Nephron progenitor cell (in vitro differentiated cells): ENCODE results near the gene HRC.
"Not testable (repeated sequence)": the region's sequence is repeated elsewhere in the genome, so short reads cannot be mapped to it uniquely, and the experiment has no call there.

Experiments
- DNase-seq: peaks from one replicate; pipeline ENCODE4 v3.0.0; 2021
- H3K27ac Mint-ChIP-seq: 2 replicates; pipeline ENCODE4 v1.8.0; 2021; ENCODE audit warnings: mild to moderate bottlenecking, moderate library complexity, mixed read lengths
- H3K27me3 Mint-ChIP-seq: 2 replicates; pipeline ENCODE4 v1.8.0; 2021; ENCODE audit warnings: mild to moderate bottlenecking, low read depth, mixed read lengths; ENCODE audit not compliant: poor library complexity
- H3K36me3 Mint-ChIP-seq: 2 replicates; pipeline ENCODE4 v1.8.0; 2021; ENCODE audit warnings: low read depth, mixed read lengths
- H3K4me1 Mint-ChIP-seq: 2 replicates; pipeline ENCODE4 v1.8.0; 2021; ENCODE audit warnings: mixed read lengths
- H3K4me3 Mint-ChIP-seq: 2 replicates; pipeline ENCODE4 v1.8.0; 2021; ENCODE audit warnings: mild to moderate bottlenecking, moderate library complexity, mixed read lengths
- H3K9me3 Mint-ChIP-seq: 2 replicates; pipeline ENCODE4 v1.8.0; 2021; ENCODE audit warnings: mild to moderate bottlenecking, moderate library complexity, mixed read lengths
- TF ChIP-seq, protein P1 (sequence below): fragments of 200-600 bp; sonication (generic); IDR thresholded peaks from 2 replicates; pipeline ENCODE4 v1.5.0; 2021; ENCODE audit warnings: antibody characterized with exemption

HRC gene

DNA sequence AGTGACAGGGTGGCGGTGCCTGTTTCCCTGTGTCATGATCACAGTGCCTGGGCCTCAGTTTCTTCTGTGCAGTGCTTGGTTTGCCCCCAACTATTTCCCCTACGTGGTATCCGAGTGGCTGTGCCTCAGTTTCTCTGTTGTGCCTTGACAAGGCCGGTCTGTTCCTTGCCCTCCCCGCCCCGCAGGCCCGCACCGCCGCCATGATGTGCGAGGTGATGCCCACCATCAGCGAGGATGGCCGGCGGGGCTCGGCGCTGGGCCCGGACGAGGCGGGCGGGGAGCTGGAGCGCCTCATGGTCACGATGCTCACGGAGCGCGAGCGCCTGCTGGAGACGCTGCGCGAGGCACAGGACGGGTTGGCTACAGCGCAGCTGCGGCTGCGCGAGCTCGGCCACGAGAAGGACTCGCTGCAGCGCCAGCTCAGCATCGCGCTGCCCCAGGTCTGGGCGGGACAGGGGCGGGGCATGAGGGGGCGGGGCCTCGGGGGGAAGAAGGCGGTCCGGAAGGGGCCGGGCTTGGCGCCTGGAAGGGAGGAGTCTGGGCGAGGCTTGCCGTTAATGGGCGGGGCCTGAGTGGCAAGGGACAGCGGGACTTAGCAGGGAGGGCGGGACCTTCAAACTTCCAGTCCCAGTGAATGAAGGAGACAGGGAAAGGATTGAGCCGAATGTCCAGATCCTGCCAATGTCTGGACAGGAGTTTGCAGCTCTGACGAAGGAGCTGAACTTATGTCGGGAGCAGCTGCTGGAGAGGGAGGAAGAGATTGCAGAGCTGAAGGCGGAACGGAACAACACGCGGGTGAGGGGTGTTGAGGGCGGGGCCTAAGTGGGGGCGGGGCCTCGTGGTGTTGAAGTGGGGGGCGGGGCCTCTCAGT is 27.3 kb downstream of the HRC start:
- TF ChIP-seq, protein P1, sequence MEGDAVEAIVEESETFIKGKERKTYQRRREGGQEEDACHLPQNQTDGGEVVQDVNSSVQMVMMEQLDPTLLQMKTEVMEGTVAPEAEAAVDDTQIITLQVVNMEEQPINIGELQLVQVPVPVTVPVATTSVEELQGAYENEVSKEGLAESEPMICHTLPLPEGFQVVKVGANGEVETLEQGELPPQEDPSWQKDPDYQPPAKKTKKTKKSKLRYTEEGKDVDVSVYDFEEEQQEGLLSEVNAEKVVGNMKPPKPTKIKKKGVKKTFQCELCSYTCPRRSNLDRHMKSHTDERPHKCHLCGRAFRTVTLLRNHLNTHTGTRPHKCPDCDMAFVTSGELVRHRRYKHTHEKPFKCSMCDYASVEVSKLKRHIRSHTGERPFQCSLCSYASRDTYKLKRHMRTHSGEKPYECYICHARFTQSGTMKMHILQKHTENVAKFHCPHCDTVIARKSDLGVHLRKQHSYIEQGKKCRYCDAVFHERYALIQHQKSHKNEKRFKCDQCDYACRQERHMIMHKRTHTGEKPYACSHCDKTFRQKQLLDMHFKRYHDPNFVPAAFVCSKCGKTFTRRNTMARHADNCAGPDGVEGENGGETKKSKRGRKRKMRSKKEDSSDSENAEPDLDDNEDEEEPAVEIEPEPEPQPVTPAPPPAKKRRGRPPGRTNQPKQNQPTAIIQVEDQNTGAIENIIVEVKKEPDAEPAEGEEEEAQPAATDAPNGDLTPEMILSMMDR, result no peak
- Mint-ChIP-seq H3K36me3 (peaks cover 5% of the 10 kb centered on the region), H3K27me3 (peaks cover 30% of the 10 kb centered on the region), H3K27ac (peak overlapping the region; percentile 94), H3K4me1 (peaks cover 26% of the 10 kb centered on the region), H3K4me3 (peak overlapping the region; percentile 82), H3K9me3 (no peaks in the 10 kb centered on the region)
- DNase-seq, result peak; percentile 97

DNA sequence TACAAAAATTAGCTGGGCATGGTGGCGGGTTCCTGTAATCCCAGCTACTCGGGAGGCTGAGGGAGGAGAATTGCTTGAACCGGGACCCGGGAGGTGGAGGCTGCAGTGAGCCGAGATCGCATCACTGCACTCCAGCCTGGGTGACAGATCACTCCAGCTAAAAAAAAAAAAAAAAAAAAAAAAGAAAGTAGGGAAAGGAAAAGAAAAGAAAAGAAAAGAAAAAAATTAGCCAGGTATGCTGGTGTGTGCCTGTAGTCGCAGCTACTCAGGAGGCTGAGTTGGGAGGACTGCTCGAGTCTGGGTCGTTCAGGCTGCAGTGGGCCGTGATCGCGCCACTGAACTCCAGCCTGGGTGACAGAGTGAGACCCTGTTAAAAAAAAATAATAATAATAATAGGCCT is 28.0 kb downstream of the HRC start:
- DNase-seq, H3K9me3 Mint-ChIP-seq, H3K4me3 Mint-ChIP-seq, H3K36me3 Mint-ChIP-seq, H3K27ac Mint-ChIP-seq: not testable (repeated sequence)
- peaks cover 26% of the 10 kb centered on the region for H3K4me1 Mint-ChIP-seq
- peaks cover 37% of the 10 kb centered on the region for H3K27me3 Mint-ChIP-seq

DNA sequence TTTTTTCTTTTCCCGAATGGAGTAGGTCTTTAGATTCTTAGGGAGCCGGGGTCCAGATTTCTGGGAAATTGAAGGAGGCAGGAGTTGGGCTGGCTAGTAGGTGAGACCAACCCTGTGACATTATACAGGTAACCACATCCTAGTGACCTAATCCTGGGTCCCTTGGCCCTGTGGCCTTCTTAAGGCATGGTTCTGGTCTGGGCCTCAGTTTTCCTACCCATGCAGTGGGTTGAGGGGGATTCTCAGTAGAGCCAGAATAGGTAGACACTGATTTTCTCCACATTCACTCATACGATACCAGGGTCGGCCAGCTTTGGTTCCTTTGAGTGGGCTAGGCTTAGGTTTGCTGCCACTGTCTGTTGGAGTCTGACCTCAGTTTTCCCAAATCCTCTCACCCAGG is 28.6 kb downstream of the HRC start:
- Mint-ChIP-seq H3K4me3 (no peak overlapping the region), H3K27ac (no peak overlapping the region), H3K36me3 (no peaks in the 10 kb centered on the region), H3K27me3 (peaks cover 44% of the 10 kb centered on the region), H3K9me3 (no peaks in the 10 kb centered on the region), H3K4me1 (peaks cover 26% of the 10 kb centered on the region)
- DNase-seq, result no peak
- TF ChIP-seq, protein P1, result no peak

DNA sequence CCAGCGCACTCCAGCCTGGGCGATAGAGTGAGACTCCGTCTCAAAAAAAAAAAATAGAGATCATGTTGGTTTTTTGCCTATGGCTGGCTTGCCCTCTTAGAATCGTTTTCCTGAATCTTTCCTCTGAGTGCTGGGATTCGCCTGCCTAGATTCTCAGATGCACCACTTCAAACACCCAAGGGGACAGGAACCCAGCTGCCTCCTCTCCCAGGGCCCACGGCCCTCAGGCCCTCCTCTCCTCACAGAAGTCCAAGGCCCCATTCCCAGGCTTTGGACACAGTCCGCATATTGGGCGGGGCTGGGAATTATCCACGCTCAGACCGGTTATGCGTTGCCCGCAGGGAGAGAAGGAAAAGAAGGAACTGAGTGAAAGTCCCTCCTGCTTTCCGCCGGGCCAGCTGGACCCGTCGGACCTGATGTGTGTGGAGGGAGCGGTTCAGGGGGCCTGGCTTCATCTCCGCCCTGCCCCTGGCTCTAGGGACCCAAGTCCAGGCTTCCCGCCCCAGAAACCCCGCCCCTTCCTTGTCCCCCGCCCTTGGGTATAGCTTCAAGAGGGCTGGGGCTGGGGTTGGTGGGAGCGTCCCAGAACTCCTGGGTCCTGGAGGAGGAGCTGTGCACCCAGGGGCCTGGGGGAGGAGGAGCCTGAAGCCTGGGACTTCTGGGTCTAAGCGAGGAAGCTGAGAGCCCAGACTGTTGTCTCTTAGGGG is 30.0 kb downstream of the HRC start:
- H3K9me3 Mint-ChIP-seq, result no peaks in the 10 kb centered on the region
- no peak overlapping the region for H3K27ac Mint-ChIP-seq
- peaks cover 26% of the 10 kb centered on the region for H3K4me1 Mint-ChIP-seq
- TF ChIP-seq, protein P1, result no peak
- no peaks in the 10 kb centered on the region for H3K36me3 Mint-ChIP-seq
- H3K27me3 Mint-ChIP-seq, result peaks cover 57% of the 10 kb centered on the region
- peak; percentile 33 for DNase-seq
- no peak overlapping the region for H3K4me3 Mint-ChIP-seq

DNA sequence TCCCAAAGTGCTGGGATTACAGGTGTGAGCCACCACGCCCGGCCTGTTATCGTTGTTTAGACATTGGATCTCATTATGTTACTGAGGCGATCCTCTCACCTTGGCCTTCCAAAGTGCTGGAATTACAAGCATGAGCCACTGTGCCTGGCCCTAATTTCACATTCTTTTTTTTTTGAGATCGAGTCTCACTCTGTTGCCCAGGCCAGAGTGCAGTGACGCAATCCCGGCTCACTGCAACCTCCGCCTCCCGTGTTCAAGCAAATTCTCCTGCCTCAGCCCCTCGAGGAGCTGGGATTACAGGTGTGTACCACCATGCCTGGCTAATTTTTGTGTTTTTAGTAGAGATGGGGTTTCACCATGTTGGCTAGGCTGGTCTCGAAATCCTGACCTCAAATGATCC is 31.9 kb downstream of the HRC start:
- Mint-ChIP-seq H3K27me3 (peaks cover 64% of the 10 kb centered on the region), H3K4me1 (peaks cover 11% of the 10 kb centered on the region)
- not testable (repeated sequence) for H3K4me3 Mint-ChIP-seq, H3K9me3 Mint-ChIP-seq, H3K27ac Mint-ChIP-seq, H3K36me3 Mint-ChIP-seq, DNase-seq

DNA sequence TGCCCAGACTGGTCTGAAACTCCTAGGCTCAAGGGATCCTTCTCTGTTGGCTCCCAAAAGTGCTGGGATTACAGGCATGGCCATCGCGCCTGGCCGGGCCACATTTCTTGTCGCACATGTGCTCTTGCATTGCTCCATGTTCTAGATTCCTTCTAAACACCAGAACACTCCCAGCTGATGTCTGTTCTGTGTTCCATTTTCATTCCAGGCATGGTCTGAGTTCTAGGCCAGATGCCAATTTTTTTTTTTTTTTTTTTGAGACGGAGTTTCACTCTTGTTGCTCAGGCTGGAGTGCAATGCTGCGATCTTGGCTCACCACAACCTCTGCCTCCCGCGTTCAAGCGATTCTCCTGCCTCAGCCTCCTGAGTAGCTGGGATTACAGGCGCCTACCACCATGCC is 33.4 kb downstream of the HRC start:
- H3K4me1 Mint-ChIP-seq, result peaks cover 21% of the 10 kb centered on the region
- H3K36me3 Mint-ChIP-seq, DNase-seq, H3K9me3 Mint-ChIP-seq, H3K4me3 Mint-ChIP-seq, H3K27ac Mint-ChIP-seq: not testable (repeated sequence)
- H3K27me3 Mint-ChIP-seq, result peaks cover 65% of the 10 kb centered on the region

DNA sequence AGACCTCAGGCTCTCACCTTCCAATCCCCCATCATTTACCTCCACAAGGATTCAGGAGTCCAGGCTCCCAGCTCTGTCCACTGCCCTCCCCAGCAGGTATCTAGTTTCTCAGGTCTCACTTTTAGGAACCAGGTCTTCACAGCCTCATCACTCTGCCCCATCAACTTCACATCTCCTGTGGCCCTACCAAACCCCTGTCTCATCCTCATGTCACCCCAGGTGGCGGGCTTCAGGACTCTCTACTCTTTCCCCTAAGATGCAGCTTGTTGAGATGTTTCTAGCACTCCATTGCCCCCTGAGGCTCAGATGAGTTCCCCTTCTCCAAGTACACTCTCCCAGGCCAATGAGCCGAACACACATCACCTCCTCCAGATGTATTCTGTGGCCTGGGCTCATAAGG is 34.3 kb downstream of the HRC start:
- TF ChIP-seq, protein P1, result no peak
- Mint-ChIP-seq H3K9me3 (no peaks in the 10 kb centered on the region), H3K4me1 (peaks cover 29% of the 10 kb centered on the region), H3K27me3 (peaks cover 59% of the 10 kb centered on the region), H3K4me3 (peak overlapping the region; percentile 51), H3K36me3 (no peaks in the 10 kb centered on the region), H3K27ac (no peak overlapping the region)
- DNase-seq, result no peak
